Hematopoietic multipotent progenitor cell treated with erythropoietin and hydrocortisone succinate and interleukin-3 and kit ligand, for 15 days (in vitro differentiated cells): Measurements from ENCODE around the gene TBC1D12.
"Not testable (repeated sequence)": the region's sequence is repeated elsewhere in the genome, so short reads cannot be mapped to it uniquely, and the experiment has no call there.

Experiments
- DNase-seq: peaks from one replicate; pipeline ENCODE4 v3.0.0-alpha.2; 2015; ENCODE audit warnings: low spot score

The TBC1D12 gene

GRCh38 chr10:94546049-94546900, 143.9 kb downstream of the TBC1D12 start:
- no peak for DNase-seq

- peak; percentile 13 for DNase-seq
Measured at GRCh38 chr10:94546901-94547185, 144.5 kb downstream of the TBC1D12 start.

- no peak for DNase-seq
Measured at GRCh38 chr10:94549221-94549620, 146.9 kb downstream of the TBC1D12 start.

- DNase-seq = not testable (repeated sequence)
Measured at GRCh38 chr10:94567714-94568307, 165.5 kb downstream of the TBC1D12 start.

- DNase-seq = no peak
Measured at GRCh38 chr10:94571081-94571480, 168.7 kb downstream of the TBC1D12 start.

GRCh38 chr10:94571528-94571927, 169.2 kb downstream of the TBC1D12 start:
- DNase-seq = no peak

GRCh38 chr10:94578790-94579189, 176.4 kb downstream of the TBC1D12 start:
- DNase-seq = no peak

- no peak for DNase-seq
Measured at GRCh38 chr10:94583124-94583523, 180.8 kb downstream of the TBC1D12 start.
